ENCODE measurements around the gene CCDC172. TPM values are rescaled to one million over a fixed set of nuclear protein-coding genes. Genes with fewer than 3 reads are reported as not detected.
A peak's percentile ranks its signal among the peaks of the same experiment; 100 is the strongest.
"Not testable (repeated sequence)": the region's sequence is repeated elsewhere in the genome, so short reads cannot be mapped to it uniquely, and the experiment has no call there.

CCDC172 gene
- total and polyA plus RNA-seq, 4 donors, result not detected

GRCh38 chr10:116356833-116357232, 32.6 kb downstream of the CCDC172 start:
- no peak overlapping the region for H3K27ac ChIP-seq (ENCODE audit: low read depth in 1 of 2, low read length in 2 of 2)
- no peaks in the 10 kb centered on the region for H3K9me3 ChIP-seq (ENCODE audit: control insufficient read depth, low read length)
- intact Hi-C loops (cut with DNase I), result no loop called here
- H3K27me3 ChIP-seq (ENCODE audit: control insufficient read depth in 1 of 2, insufficient read depth in 2 of 2, low read length in 1 of 2), result no peaks in the 10 kb centered on the region
- H3K4me1 ChIP-seq (ENCODE audit: control insufficient read depth in 1 of 2, insufficient read depth in 2 of 2, low read length in 2 of 2), result no peaks in the 10 kb centered on the region
- 44 to 55% methylated on average over 4 of the region's 4 CpGs for WGBS, 2 donors
- H3K36me3 ChIP-seq (ENCODE audit: control insufficient read depth in 1 of 2, insufficient read depth in 2 of 2, low read length in 1 of 2), result no peaks in the 10 kb centered on the region
- ATAC-seq (ENCODE audit: low FRiP score) (no peak), DNase-seq (no peak)
- H3K4me3 ChIP-seq (ENCODE audit: low read length in 2 of 2), result no peak overlapping the region

DNA sequence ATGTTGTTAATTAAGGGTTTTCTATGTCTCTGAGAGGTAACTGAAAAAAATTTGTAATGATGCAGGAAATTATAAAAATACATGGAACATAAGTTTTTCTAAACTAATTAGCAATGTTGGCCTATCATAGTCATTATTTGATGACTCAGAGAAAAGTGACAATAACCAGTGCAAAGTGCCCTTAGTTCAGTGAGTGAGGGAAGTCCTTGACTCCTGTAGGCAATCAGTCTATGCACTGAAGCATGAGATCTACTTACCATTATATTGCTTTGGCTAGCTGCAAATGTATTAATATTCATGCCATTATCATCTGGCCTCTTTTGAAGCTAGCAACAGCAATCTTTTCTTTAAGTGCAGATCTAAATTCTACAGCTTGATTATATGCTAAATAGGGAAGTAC, 40.6 kb downstream of the CCDC172 start:
- intact Hi-C loops (cut with DNase I), result no loop called here
- no peak overlapping the region for H3K27ac ChIP-seq (ENCODE audit: low read depth in 1 of 2, low read length in 2 of 2)
- no peak for DNase-seq

DNA sequence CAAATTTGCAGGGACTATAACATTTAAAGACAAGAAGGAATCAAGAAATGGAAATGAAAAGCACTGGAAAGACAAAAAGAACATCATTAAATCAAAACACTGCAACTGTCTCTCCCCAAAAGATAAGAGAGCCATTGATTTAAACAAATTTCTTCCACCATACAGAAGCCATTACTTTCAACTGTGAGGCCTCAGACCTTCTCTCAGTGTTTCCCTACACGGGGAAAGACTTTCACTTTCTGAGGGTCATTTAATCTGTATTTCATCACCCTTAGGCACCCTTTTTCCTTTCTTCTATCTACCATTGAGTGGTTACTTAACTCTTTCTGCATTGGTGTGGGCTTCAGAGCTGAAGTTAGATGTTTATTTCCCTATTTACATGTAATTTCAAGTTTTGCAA, 47.5 kb downstream of the CCDC172 start:
- Histone ChIP-seq H3K27me3 (ENCODE audit: control insufficient read depth in 1 of 2, insufficient read depth in 2 of 2, low read length in 1 of 2) (no peaks in the 10 kb centered on the region), H3K4me3 (ENCODE audit: low read length in 2 of 2) (no peak overlapping the region), H3K36me3 (ENCODE audit: control insufficient read depth in 1 of 2, insufficient read depth in 2 of 2, low read length in 1 of 2) (no peaks in the 10 kb centered on the region), H3K27ac (ENCODE audit: low read depth in 1 of 2, low read length in 2 of 2) (no peak overlapping the region), H3K9me3 (ENCODE audit: control insufficient read depth, low read length) (no peaks in the 10 kb centered on the region), H3K4me1 (ENCODE audit: control insufficient read depth in 1 of 2, insufficient read depth in 2 of 2, low read length in 2 of 2) (no peaks in the 10 kb centered on the region)
- ATAC-seq (ENCODE audit: low FRiP score) (no peak), DNase-seq (no peak)
- intact Hi-C loops (cut with DNase I), result no loop called here
- 14 to 17% methylated on average over 1 of the region's 1 CpG for WGBS, 2 donors

More for the DNA sequence above, 40.6 kb downstream of the CCDC172 start:
- H3K9me3 ChIP-seq (ENCODE audit: control insufficient read depth, low read length), result no peaks in the 10 kb centered on the region
- H3K27me3 ChIP-seq (ENCODE audit: control insufficient read depth in 1 of 2, insufficient read depth in 2 of 2, low read length in 1 of 2), result no peaks in the 10 kb centered on the region
- no peaks in the 10 kb centered on the region for H3K36me3 ChIP-seq (ENCODE audit: control insufficient read depth in 1 of 2, insufficient read depth in 2 of 2, low read length in 1 of 2)
- no peak overlapping the region for H3K4me3 ChIP-seq (ENCODE audit: low read length in 2 of 2)
- ATAC-seq (ENCODE audit: low FRiP score), result no peak
- H3K4me1 ChIP-seq (ENCODE audit: control insufficient read depth in 1 of 2, insufficient read depth in 2 of 2, low read length in 2 of 2), result no peaks in the 10 kb centered on the region

GRCh38 chr10:116382290-116382689, 58.0 kb downstream of the CCDC172 start:
- Histone ChIP-seq H3K4me1 (ENCODE audit: control insufficient read depth in 1 of 2, insufficient read depth in 2 of 2, low read length in 2 of 2) (no peaks in the 10 kb centered on the region), H3K9me3 (ENCODE audit: control insufficient read depth, low read length) (no peaks in the 10 kb centered on the region), H3K27ac (ENCODE audit: low read depth in 1 of 2, low read length in 2 of 2) (no peak overlapping the region), H3K4me3 (ENCODE audit: low read length in 2 of 2) (no peak overlapping the region), H3K27me3 (ENCODE audit: control insufficient read depth in 1 of 2, insufficient read depth in 2 of 2, low read length in 1 of 2) (no peaks in the 10 kb centered on the region), H3K36me3 (ENCODE audit: control insufficient read depth in 1 of 2, insufficient read depth in 2 of 2, low read length in 1 of 2) (no peaks in the 10 kb centered on the region)
- intact Hi-C loops (cut with DNase I), result loop anchor here in 1 of 2 donors (10.0 kb wide), 2 partner anchors 677 to 1237 kb away; no protein-coding TSS in a partner anchor
- no peak for ATAC-seq (ENCODE audit: low FRiP score)
- 88 to 89% methylated on average over 5 of the region's 5 CpGs for WGBS, 2 donors
- no peak for DNase-seq

GRCh38 chr10:116385311-116385710, 61.1 kb downstream of the CCDC172 start:
- WGBS, 2 donors, result 88% methylated on average over 2 of the region's 2 CpGs
- H3K36me3 ChIP-seq (ENCODE audit: control insufficient read depth in 1 of 2, insufficient read depth in 2 of 2, low read length in 1 of 2), result no peaks in the 10 kb centered on the region
- no peaks in the 10 kb centered on the region for H3K4me1 ChIP-seq (ENCODE audit: control insufficient read depth in 1 of 2, insufficient read depth in 2 of 2, low read length in 2 of 2)
- ATAC-seq (ENCODE audit: low FRiP score) (no peak), DNase-seq (no peak)
- H3K4me3 ChIP-seq (ENCODE audit: low read length in 2 of 2), result no peak overlapping the region
- no peak overlapping the region for H3K27ac ChIP-seq (ENCODE audit: low read depth in 1 of 2, low read length in 2 of 2)
- intact Hi-C loops (cut with DNase I), result loop anchor here (2.0 to 10.0 kb wide), 5 partner anchors 681 to 1241 kb away; no protein-coding TSS in a partner anchor
- no peaks in the 10 kb centered on the region for H3K27me3 ChIP-seq (ENCODE audit: control insufficient read depth in 1 of 2, insufficient read depth in 2 of 2, low read length in 1 of 2)
- no peaks in the 10 kb centered on the region for H3K9me3 ChIP-seq (ENCODE audit: control insufficient read depth, low read length)

DNA sequence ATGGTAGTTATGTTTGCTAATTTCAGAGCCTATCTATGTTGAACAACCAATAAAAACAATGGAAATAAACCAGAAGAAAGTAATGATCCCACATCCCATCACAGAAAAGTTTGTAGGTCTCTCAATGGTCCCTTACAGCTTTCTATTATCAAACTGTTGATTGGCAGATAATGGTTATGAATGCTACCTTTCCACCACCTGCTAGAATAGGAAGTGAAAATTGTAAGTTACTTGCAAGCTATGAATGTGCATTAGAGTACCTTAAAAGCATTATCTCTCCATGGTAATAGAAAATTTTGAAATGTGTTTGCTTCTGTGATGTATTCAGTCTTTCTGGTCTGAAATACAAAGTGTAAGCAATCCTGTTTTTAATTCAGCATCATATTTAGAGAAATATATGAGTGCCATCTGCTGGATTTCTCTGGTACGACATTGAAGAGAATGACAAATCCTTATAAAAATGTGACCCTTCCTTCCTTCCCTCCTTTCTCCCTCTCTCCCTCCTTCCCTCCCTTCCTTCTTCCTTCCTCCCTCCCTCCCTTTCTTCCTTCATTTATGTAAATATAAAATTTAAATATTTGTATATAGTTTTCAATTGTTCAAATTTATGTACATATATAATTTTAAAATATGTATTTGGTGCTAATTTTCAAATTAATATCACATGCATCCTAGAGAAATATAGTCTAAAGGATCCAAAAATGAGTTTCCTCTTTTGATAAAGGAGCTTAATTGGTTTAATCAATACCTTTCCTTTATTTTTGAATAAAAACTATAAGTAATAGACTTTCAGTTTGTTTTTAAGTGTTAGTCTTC, 62.0 kb downstream of the CCDC172 start:
- Histone ChIP-seq H3K27me3 (ENCODE audit: control insufficient read depth in 1 of 2, insufficient read depth in 2 of 2, low read length in 1 of 2) (no peaks in the 10 kb centered on the region), H3K9me3 (ENCODE audit: control insufficient read depth, low read length) (no peaks in the 10 kb centered on the region), H3K4me3 (ENCODE audit: low read length in 2 of 2) (no peak overlapping the region), H3K27ac (ENCODE audit: low read depth in 1 of 2, low read length in 2 of 2) (no peak overlapping the region), H3K36me3 (ENCODE audit: control insufficient read depth in 1 of 2, insufficient read depth in 2 of 2, low read length in 1 of 2) (no peaks in the 10 kb centered on the region), H3K4me1 (ENCODE audit: control insufficient read depth in 1 of 2, insufficient read depth in 2 of 2, low read length in 2 of 2) (no peaks in the 10 kb centered on the region)
- intact Hi-C loops (cut with DNase I), result loop anchor here (2.0 to 10.0 kb wide), 5 partner anchors 681 to 1241 kb away; no protein-coding TSS in a partner anchor
- no peak for DNase-seq
- ATAC-seq (ENCODE audit: low FRiP score), result peak; percentile 50
- WGBS, 2 donors, result 0% methylated on average over 1 of the region's 1 CpG

DNA sequence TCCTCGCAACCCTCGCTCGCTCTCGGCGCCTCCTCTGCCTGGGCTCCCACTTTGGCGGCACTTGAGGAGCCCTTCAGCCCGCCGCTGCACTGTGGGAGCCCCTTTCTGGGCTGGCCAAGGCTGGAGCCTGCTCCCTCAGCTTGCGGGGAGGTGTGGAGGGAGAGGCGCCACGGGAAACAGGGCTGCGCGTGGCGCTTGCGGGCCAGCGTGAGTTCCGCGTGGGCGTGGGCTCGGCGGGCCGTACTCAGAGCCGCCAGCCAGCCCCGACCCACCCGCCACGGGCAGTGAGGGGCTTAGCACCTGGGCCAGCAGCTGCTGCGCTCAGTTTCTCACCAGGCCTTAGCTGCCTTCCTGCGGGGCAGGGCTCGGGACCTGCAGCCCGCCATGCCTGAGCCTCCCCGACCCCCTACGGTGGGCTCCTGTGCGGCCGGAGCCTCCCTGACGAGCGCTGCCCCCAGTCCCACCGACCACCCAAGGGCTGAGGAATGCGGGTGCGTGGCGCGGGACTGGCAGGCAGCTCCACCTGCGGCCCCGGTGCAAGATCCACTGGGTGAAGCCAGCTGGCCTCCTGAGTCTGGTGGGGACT, 69.1 kb downstream of the CCDC172 start:
- WGBS, 2 donors, result 96 to 97% methylated on average over 38 to 43 of the region's 43 CpGs
- ATAC-seq (ENCODE audit: low FRiP score); H3K4me3 ChIP-seq (ENCODE audit: low read length in 2 of 2); H3K4me1 ChIP-seq (ENCODE audit: control insufficient read depth in 1 of 2, insufficient read depth in 2 of 2, low read length in 2 of 2); H3K27ac ChIP-seq (ENCODE audit: low read depth in 1 of 2, low read length in 2 of 2); H3K9me3 ChIP-seq (ENCODE audit: control insufficient read depth, low read length); DNase-seq; H3K27me3 ChIP-seq (ENCODE audit: control insufficient read depth in 1 of 2, insufficient read depth in 2 of 2, low read length in 1 of 2); H3K36me3 ChIP-seq (ENCODE audit: control insufficient read depth in 1 of 2, insufficient read depth in 2 of 2, low read length in 1 of 2); intact Hi-C loops (cut with DNase I): not testable (repeated sequence)

DNA sequence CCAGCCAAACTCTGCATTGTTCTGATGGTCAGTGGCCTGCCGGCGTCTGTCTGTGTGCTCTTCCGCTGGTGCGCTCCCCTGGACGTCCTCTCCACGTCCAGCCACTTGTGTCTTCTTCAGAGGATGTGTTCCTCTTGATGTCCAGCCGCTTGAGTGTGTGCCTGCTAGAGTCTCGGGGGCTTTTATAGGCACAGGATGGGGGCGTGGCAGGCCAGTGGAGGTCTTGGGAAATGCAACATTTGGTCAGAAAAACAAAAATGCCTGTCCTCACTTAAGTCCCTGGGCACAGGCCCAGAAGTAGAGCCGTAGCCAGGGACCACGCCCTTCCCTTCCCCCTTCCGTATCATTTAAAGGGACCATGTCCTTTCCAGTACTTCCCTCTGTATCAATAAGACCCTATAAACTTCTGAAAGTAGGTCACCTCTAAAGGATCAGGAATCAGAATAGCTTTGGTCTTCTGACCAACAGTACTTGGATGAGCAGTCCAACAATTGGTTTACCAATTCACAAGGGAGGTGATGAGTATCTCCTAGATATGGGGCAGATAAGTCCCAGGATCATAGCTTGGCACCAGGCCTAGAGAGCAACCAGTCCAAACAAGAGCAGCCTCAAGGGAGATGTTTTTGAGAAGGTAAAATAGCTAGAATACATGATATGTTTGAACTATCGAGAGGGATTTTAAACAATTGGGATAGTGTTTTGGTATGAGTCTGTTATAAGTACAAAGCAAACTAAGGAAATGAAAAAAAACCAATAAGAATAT, 71.2 kb downstream of the CCDC172 start:
- DNase-seq, result no peak
- Histone ChIP-seq H3K36me3 (ENCODE audit: control insufficient read depth in 1 of 2, insufficient read depth in 2 of 2, low read length in 1 of 2) (no peaks in the 10 kb centered on the region), H3K27me3 (ENCODE audit: control insufficient read depth in 1 of 2, insufficient read depth in 2 of 2, low read length in 1 of 2) (peaks cover 0 to 1% of the 10 kb centered on the region in 2 donors), H3K27ac (ENCODE audit: low read depth in 1 of 2, low read length in 2 of 2) (no peak overlapping the region), H3K9me3 (ENCODE audit: control insufficient read depth, low read length) (peaks cover 2% of the 10 kb centered on the region), H3K4me3 (ENCODE audit: low read length in 2 of 2) (no peak overlapping the region), H3K4me1 (ENCODE audit: control insufficient read depth in 1 of 2, insufficient read depth in 2 of 2, low read length in 2 of 2) (no peaks in the 10 kb centered on the region)
- intact Hi-C loops (cut with DNase I), result no loop called here
- WGBS, 2 donors, result 77 to 80% methylated on average over 13 of the region's 13 CpGs
- no peak for ATAC-seq (ENCODE audit: low FRiP score)

Data from aorta (tissue), 5 donors.